ENCODE measurements around the gene WBP4.

DNA sequence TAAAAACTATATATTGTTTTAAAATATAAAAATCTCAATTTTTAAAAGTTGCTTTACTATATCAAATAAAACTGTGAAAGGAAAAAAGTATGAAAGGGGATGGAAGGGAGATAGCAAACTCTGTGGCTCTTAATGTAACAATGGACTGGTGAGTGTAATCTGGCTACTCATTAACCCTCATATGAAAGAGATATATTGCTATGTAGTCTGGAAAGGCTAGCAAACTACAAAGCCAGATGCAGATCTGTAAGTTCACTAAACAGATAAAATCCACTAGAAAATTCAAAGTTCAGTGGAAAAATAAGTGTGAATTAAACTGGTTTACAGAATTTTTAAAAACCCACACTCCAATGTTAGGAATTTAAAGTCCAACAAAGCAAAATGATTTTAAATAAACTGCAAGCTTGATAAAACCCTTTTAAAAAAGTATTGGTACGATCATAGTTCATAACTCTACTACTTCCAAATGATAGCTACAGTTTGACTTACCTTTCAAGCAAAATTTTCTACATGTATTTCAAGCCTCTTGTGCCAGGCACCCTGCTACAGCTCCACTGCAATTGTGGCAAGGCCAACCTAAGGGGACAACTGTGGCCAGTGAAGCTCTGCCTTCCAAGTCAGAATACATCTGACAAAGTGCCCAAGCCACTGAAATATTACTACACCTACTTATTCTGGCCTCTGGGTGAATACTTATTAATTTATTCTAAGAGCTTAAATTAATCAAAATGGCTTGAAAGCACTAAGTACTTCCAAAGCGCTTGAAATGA lies 41.5 kb upstream of the WBP4 start:
- TF ChIP-seq, protein P1, sequence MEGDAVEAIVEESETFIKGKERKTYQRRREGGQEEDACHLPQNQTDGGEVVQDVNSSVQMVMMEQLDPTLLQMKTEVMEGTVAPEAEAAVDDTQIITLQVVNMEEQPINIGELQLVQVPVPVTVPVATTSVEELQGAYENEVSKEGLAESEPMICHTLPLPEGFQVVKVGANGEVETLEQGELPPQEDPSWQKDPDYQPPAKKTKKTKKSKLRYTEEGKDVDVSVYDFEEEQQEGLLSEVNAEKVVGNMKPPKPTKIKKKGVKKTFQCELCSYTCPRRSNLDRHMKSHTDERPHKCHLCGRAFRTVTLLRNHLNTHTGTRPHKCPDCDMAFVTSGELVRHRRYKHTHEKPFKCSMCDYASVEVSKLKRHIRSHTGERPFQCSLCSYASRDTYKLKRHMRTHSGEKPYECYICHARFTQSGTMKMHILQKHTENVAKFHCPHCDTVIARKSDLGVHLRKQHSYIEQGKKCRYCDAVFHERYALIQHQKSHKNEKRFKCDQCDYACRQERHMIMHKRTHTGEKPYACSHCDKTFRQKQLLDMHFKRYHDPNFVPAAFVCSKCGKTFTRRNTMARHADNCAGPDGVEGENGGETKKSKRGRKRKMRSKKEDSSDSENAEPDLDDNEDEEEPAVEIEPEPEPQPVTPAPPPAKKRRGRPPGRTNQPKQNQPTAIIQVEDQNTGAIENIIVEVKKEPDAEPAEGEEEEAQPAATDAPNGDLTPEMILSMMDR (IDR thresholded peaks at IDR 0.05): no peak
- TF ChIP-seq POLR2A (IDR thresholded peaks at IDR 0.05): no peak

All from uterus (tissue), 2 donors.